Aorta (tissue), 5 donors: ENCODE measurements around the gene CD109. TPM values are rescaled to one million over a fixed set of nuclear protein-coding genes. Genes with fewer than 3 reads are reported as not detected.

Source experiments
- ATAC-seq: fragments of 200-7000 bp; cut with Tn5 transposase; one replicate; pipeline ENCODE4 v1.9.1; 2022; ENCODE audit warnings: moderate library complexity; ENCODE audit not compliant: low FRiP score
- DNase-seq, 2 donors: peaks; one replicate each; pipeline ENCODE4 v3.0.0-alpha.2; 2020
- H3K27ac ChIP-seq, 2 donors: one replicate each; pipeline ENCODE4 v1.5.1; 2013; ENCODE audit warnings: low read length in 2 of 2, mild to moderate bottlenecking in 2 of 2, moderate library complexity in 2 of 2, control low read depth in 1 of 2, inconsistent platforms in 1 of 2, low read depth in 1 of 2
- H3K27me3 ChIP-seq, 2 donors: one replicate each; pipeline ENCODE4 v1.6.1; 2013; ENCODE audit warnings: control low read depth in 1 of 2, low read length in 1 of 2, mild to moderate bottlenecking in 1 of 2, moderate library complexity in 1 of 2; ENCODE audit not compliant: insufficient read depth in 2 of 2, control insufficient read depth in 1 of 2
- H3K36me3 ChIP-seq, 2 donors: one replicate each; pipeline ENCODE4 v1.6.1; 2013; ENCODE audit warnings: control low read depth in 1 of 2, low read length in 1 of 2, mild to moderate bottlenecking in 1 of 2; ENCODE audit not compliant: insufficient read depth in 2 of 2, control insufficient read depth in 1 of 2
- H3K4me1 ChIP-seq, 2 donors: one replicate each; pipeline ENCODE4 v1.6.1; 2013; ENCODE audit warnings: low read length in 2 of 2, control low read depth in 1 of 2, mild to moderate bottlenecking in 1 of 2, moderate library complexity in 1 of 2; ENCODE audit not compliant: insufficient read depth in 2 of 2, control insufficient read depth in 1 of 2
- H3K4me3 ChIP-seq, 2 donors: one replicate each; pipeline ENCODE4 v1.5.1; 2013; ENCODE audit warnings: low read length in 2 of 2, control low read depth in 1 of 2, mild to moderate bottlenecking in 1 of 2
- H3K9me3 ChIP-seq: one replicate; pipeline ENCODE4 v1.6.1; 2013; ENCODE audit warnings: mild to moderate bottlenecking, low read length; ENCODE audit not compliant: control insufficient read depth
- WGBS, 2 donors: extraction: QIAGEN DNeasy Blood & Tissue Kit; methylation state at CpG; one replicate each; pipeline ENCODE4 v1.1.7; 2013; 5-methylcytosine and 5-hydroxymethylcytosine counted together
- intact Hi-C, 2 donors: fragments of 100-400 bp; cut with DNase I; formaldehyde crosslinking; loops; one replicate each; pipeline versions ENCODE4 v1.14.2 to v1.15.0; 2022
- long read RNA-seq, 2 donors: library from polyadenylated mRNA; unstranded; transcript quantifications; one replicate each; pipeline ENCODE4 v2.0.0, GENCODE V29; 2020 to 2021
- polyA plus RNA-seq, 2 donors: library from polyadenylated mRNA; stranded (reverse); fragments of 200-250 nt; gene quantifications; one replicate each; pipeline ENCODE4 v1.2.3, GENCODE V29; 2013
- total RNA-seq, 2 donors: library from RNA; stranded (reverse); fragmentation: NEBNext Ultra II Directional; extraction: Animal tissue kit (Norgen Biotek cat#: 25700); gene quantifications; one replicate each; pipeline ENCODE4 v1.2.1, GENCODE V29; 2021
- donor health status: healthy with polysubstance abuse.
- donor health status: Bipolar disorder and iron deficiency.
- donor health status: DM: no; HTN: no; CAD: no.
- donor health status: DM: no; HTN: no; CAD: no.
- donor health status: DM: yes; HTN: yes; CAD: no.

CD109 gene
- total RNA-seq, result 10 to 100 TPM; 26.1 to 29.8 TPM
- polyA plus RNA-seq, result 1 to 10 TPM; 1.9 to 4.3 TPM
- long read RNA-seq, donor 1, partial matches to known transcripts, result 5 of 12 reads
- long read RNA-seq, donor 1, other reads (novel, unspliced or antisense), result 7 of 12 reads
- long read RNA-seq, donor 2, full-length matches to known transcripts, result 3 of 13 reads
- long read RNA-seq, donor 2, partial matches to known transcripts, result 3 of 13 reads
- long read RNA-seq, donor 2, other reads (novel, unspliced or antisense), result 7 of 13 reads

GRCh38 chr6:73695619-73696421, at the start of gene CD109:
CD109 (plus strand) TSS chr6:73696203; CDS start chr6:73696216, 13 bp downstream.
- intact Hi-C loops, result no loop called here
- ATAC-seq (peak; percentile 90), DNase-seq (peak; percentile 62 to 85)
- WGBS, 2 donors, result 2 to 3% methylated on average over 61 of the region's 61 CpGs
- peaks cover 0 to 2% of the 10 kb centered on the region in 2 donors for H3K4me1 ChIP-seq
- H3K27me3 ChIP-seq, result no peaks in the 10 kb centered on the region
- H3K9me3 ChIP-seq, result no peaks in the 10 kb centered on the region
- H3K4me3 ChIP-seq, result peak within 1 kb of the TSS; percentile 57 to 68
- no peaks in the 10 kb centered on the region for H3K36me3 ChIP-seq
- H3K27ac ChIP-seq, result peak within 1 kb of the TSS; percentile 8 to 69

GRCh38 chr6:73648166-73648565, 47.8 kb upstream of the CD109 start:
- intact Hi-C loops, result no loop called here
- no peak for DNase-seq

GRCh38 chr6:73649783-73650182, 46.2 kb upstream of the CD109 start:
- H3K27me3 ChIP-seq, result no peaks in the 10 kb centered on the region
- H3K27ac ChIP-seq, result no peak overlapping the region
- peaks cover 0 to 2% of the 10 kb centered on the region in 2 donors for H3K36me3 ChIP-seq
- no peak for DNase-seq
- WGBS, 2 donors, result 53 to 58% methylated on average over 4 of the region's 4 CpGs
- H3K4me1 ChIP-seq, result no peaks in the 10 kb centered on the region
- intact Hi-C loops, result no loop called here
- no peak for ATAC-seq
- no peak overlapping the region for H3K4me3 ChIP-seq
- H3K9me3 ChIP-seq, result no peaks in the 10 kb centered on the region

More at GRCh38 chr6:73648166-73648565, 47.8 kb upstream of the CD109 start:
- Histone ChIP-seq H3K27ac (no peak overlapping the region), H3K27me3 (no peaks in the 10 kb centered on the region), H3K4me1 (no peaks in the 10 kb centered on the region), H3K4me3 (no peak overlapping the region), H3K36me3 (peaks cover 0 to 2% of the 10 kb centered on the region in 2 donors), H3K9me3 (no peaks in the 10 kb centered on the region)
- no peak for ATAC-seq

GRCh38 chr6:73652637-73653570, 43.1 kb upstream of the CD109 start:
- H3K27me3 ChIP-seq, result no peaks in the 10 kb centered on the region
- H3K36me3 ChIP-seq, result peaks cover 0 to 2% of the 10 kb centered on the region in 2 donors
- H3K4me3 ChIP-seq, result peak overlapping the region; percentile 63 to 96
- H3K9me3 ChIP-seq, result no peaks in the 10 kb centered on the region
- ATAC-seq (peak; percentile 61), DNase-seq (peak; percentile 77 to 83)
- H3K4me1 ChIP-seq, result no peaks in the 10 kb centered on the region
- WGBS, 2 donors, result 1 to 2% methylated on average over 27 to 32 of the region's 32 CpGs
- intact Hi-C loops, result no loop called here
- peak overlapping the region in 1 of 2 donors; percentile 52 for H3K27ac ChIP-seq

- WGBS, 2 donors, result 0% methylated on average over 83 to 90 of the region's 90 CpGs
- peak within 1 kb of the TSS; percentile 74 to 96 for H3K4me3 ChIP-seq
- H3K9me3 ChIP-seq, result no peaks in the 10 kb centered on the region
- H3K27me3 ChIP-seq, result no peaks in the 10 kb centered on the region
- H3K4me1 ChIP-seq, result no peaks in the 10 kb centered on the region
- peak within 1 kb of the TSS; percentile 57 to 94 for H3K27ac ChIP-seq
- DNase-seq (peak; percentile 96 to 97), ATAC-seq (peak; percentile 99)
- intact Hi-C loops, result no loop called here
- H3K36me3 ChIP-seq, result peaks cover 0 to 2% of the 10 kb centered on the region in 2 donors
Observed at GRCh38 chr6:73653571-73654424, 42.2 kb upstream of the CD109 start, which contains the start of gene SLC17A5. SLC17A5 (minus strand) TSS chr6:73653992; CDS start chr6:73653886, 106 bp downstream.

- Histone ChIP-seq H3K9me3 (no peaks in the 10 kb centered on the region), H3K27me3 (no peaks in the 10 kb centered on the region), H3K4me3 (peak overlapping the region in 1 of 2 donors; percentile 96), H3K27ac (no peak overlapping the region), H3K4me1 (no peaks in the 10 kb centered on the region), H3K36me3 (no peaks in the 10 kb centered on the region)
- DNase-seq (no peak), ATAC-seq (no peak)
- WGBS, 2 donors, result 76 to 88% methylated on average over 2 of the region's 2 CpGs
- intact Hi-C loops, result no loop called here
Observed at GRCh38 chr6:73655341-73655917, 40.6 kb upstream of the CD109 start.

- Histone ChIP-seq H3K27ac (no peak overlapping the region), H3K4me1 (no peaks in the 10 kb centered on the region), H3K4me3 (no peak overlapping the region), H3K27me3 (no peaks in the 10 kb centered on the region), H3K36me3 (no peaks in the 10 kb centered on the region), H3K9me3 (no peaks in the 10 kb centered on the region)
- intact Hi-C loops, result no loop called here
- DNase-seq (no peak), ATAC-seq (no peak)
- 92 to 96% methylated on average over 2 of the region's 2 CpGs for WGBS, 2 donors
Observed at GRCh38 chr6:73656531-73657145, 39.4 kb upstream of the CD109 start.
